ENCODE results near the gene SUN1.

GRCh38 chr7:876077-876971 is 44.0 kb downstream of the SUN1 start, which contains the start of gene GET4:
- TF ChIP-seq, protein P1, sequence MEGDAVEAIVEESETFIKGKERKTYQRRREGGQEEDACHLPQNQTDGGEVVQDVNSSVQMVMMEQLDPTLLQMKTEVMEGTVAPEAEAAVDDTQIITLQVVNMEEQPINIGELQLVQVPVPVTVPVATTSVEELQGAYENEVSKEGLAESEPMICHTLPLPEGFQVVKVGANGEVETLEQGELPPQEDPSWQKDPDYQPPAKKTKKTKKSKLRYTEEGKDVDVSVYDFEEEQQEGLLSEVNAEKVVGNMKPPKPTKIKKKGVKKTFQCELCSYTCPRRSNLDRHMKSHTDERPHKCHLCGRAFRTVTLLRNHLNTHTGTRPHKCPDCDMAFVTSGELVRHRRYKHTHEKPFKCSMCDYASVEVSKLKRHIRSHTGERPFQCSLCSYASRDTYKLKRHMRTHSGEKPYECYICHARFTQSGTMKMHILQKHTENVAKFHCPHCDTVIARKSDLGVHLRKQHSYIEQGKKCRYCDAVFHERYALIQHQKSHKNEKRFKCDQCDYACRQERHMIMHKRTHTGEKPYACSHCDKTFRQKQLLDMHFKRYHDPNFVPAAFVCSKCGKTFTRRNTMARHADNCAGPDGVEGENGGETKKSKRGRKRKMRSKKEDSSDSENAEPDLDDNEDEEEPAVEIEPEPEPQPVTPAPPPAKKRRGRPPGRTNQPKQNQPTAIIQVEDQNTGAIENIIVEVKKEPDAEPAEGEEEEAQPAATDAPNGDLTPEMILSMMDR (IDR thresholded peaks at IDR 0.05; ENCODE audit: low read length), result peak; percentile 31
- TF ChIP-seq EZH2phosphoT487 (IDR thresholded peaks at IDR 0.05; ENCODE audit: low read length), result no peak
- TF ChIP-seq EZH2 (optimal IDR thresholded peaks at IDR 0.05; ENCODE audit: low read depth, low read length), result no peak
